K562 (cell line): ENCODE measurements around the gene CEP41. TPM values are rescaled to one million over a fixed set of nuclear protein-coding genes. Genes with fewer than 3 reads are reported as not detected.

Experiments used
- ATAC-seq: fragments of 200-7000 bp; cut with Tn5 transposase; 3 replicates; pipeline ENCODE4 v1.9.1; 2020; ENCODE audit warnings: moderate library complexity
- BruUV-seq: library from RNA; stranded (reverse); fragments of 400-500 nt; replicated peaks from 2 replicates; lab custom pipeline; 2021; lab: Mats Ljungman, UMichigan
- CTCF ChIA-PET: fragments of 300-600 bp; formaldehyde crosslinking; extraction: SDS; loops from one replicate; lab custom pipeline; 2021; ENCODE audit warnings: low intra/inter-chr PET ratio; lab: Yijun Ruan, JAX
- POLR2A ChIA-PET: fragments of 300-600, 350-650 bp; sonication (Branson Sonifier 250); formaldehyde crosslinking; extraction: SDS; loops from one replicate; lab custom pipeline; 2021; ENCODE audit warnings: antibody characterized with exemption, inconsistent platforms; lab: Yijun Ruan, JAX
- DNase-seq, 4 experiments: peaks; one replicate each; pipeline versions ENCODE4 v3.0.0 to v3.0.0-alpha.2; 2011 to 2018; ENCODE audit warnings: low spot score in 3 of 4, mixed read lengths in 3 of 4; ENCODE audit errors: extremely low read depth in 1 of 4
- FAIRE-seq: peaks from 2 replicates; lab custom pipeline; 2011; peaks lifted over from hg19 to GRCh38; lab: Jason Lieb, UNC
- H2AFZ ChIP-seq: 2 replicates; pipeline ENCODE4 v1.6.0; 2011; ENCODE audit warnings: low read depth, low read length, control low read depth, inconsistent platforms
- H3K27ac ChIP-seq: fragments of 200-600 bp; 3 replicates; pipeline ENCODE4 v1.8.0; 2011; ENCODE audit warnings: low read depth, mild to moderate bottlenecking, control low read depth, inconsistent platforms, low read length, moderate library complexity, mixed read lengths; ENCODE audit errors: extremely low read depth
- H3K27me3 ChIP-seq, 2 experiments: fragments of 300-600 bp in 1 of 2; 2 replicates in 1 of 2; 3 replicates in 1 of 2; pipeline versions ENCODE4 v1.6.0 to v1.8.0; 2011; ENCODE audit warnings: inconsistent platforms in 2 of 2, low read length in 2 of 2, mild to moderate bottlenecking in 1 of 2, mixed read lengths in 1 of 2, moderate library complexity in 1 of 2; ENCODE audit not compliant: control insufficient read depth in 2 of 2, insufficient read depth in 2 of 2
- H3K36me3 ChIP-seq: fragments of 300-600 bp; 3 replicates; pipeline ENCODE4 v1.8.0; 2011; ENCODE audit warnings: mild to moderate bottlenecking, low read length, inconsistent platforms; ENCODE audit not compliant: control insufficient read depth, insufficient read depth
- H3K4me1 ChIP-seq, 2 experiments: fragments of 200-600 bp in 1 of 2; replicated peaks in 1 of 2; 2 replicates in 1 of 2; 3 replicates in 1 of 2; pipeline versions ENCODE4 v1.5.1 to v1.8.0; 2011; ENCODE audit warnings: inconsistent platforms in 2 of 2, low read length in 2 of 2, mild to moderate bottlenecking in 1 of 2, mixed read lengths in 1 of 2, moderate library complexity in 1 of 2; ENCODE audit not compliant: control insufficient read depth in 2 of 2, insufficient read depth in 2 of 2
- H3K4me2 ChIP-seq: 2 replicates; pipeline ENCODE4 v1.6.1; 2011; ENCODE audit warnings: low read length, control low read depth, inconsistent platforms, mixed read lengths; ENCODE audit not compliant: insufficient read depth
- H3K4me3 ChIP-seq: fragments of 200-600 bp; sonication (generic), shearing (Covaris generic); 2 replicates; pipeline ENCODE4 v1.5.1; 2016; ENCODE audit warnings: control low read depth, inconsistent platforms
- H3K79me2 ChIP-seq: fragments of 200-600 bp; 3 replicates; pipeline ENCODE4 v1.8.0; 2011; ENCODE audit warnings: low read length, inconsistent platforms; ENCODE audit not compliant: control insufficient read depth, insufficient read depth
- H3K9ac ChIP-seq, 2 experiments: 2 replicates each; pipeline versions ENCODE4 v1.6.0 to v1.6.1; 2011; ENCODE audit warnings: low read depth in 2 of 2, low read length in 2 of 2, control low read depth in 1 of 2, inconsistent platforms in 1 of 2, mild to moderate bottlenecking in 1 of 2, mixed read lengths in 1 of 2; ENCODE audit not compliant: insufficient read depth in 1 of 2
- H3K9me1 ChIP-seq: one replicate; pipeline ENCODE4 v1.6.0; 2011; ENCODE audit warnings: inconsistent platforms, mild to moderate bottlenecking, low read length, moderate library complexity; ENCODE audit not compliant: control insufficient read depth, insufficient read depth
- H3K9me3 ChIP-seq: replicated peaks from 2 replicates; pipeline ENCODE4 v1.5.1; 2011; ENCODE audit warnings: low read depth, low read length, inconsistent platforms; ENCODE audit not compliant: control insufficient read depth, insufficient read depth
- H4K20me1 ChIP-seq: replicated peaks from 2 replicates; pipeline ENCODE4 v1.6.1; 2011; ENCODE audit warnings: low read length, inconsistent platforms, mixed read lengths; ENCODE audit not compliant: control insufficient read depth, insufficient read depth
- HMG20A ChIP-seq: fragments of 450-650 bp; formaldehyde crosslinking; conservative IDR thresholded peaks from 2 replicates; pipeline ENCODE4 v1.4.0; 2020; ENCODE audit warnings: mild to moderate bottlenecking, mixed read lengths
- IRF1 ChIP-seq: sonication (generic); formaldehyde crosslinking; IDR thresholded peaks from 2 replicates; pipeline ENCODE4 v1.8.0; 2022; ENCODE audit warnings: missing genetic modification reagents, mild to moderate bottlenecking, borderline replicate concordance
- MCM7 ChIP-seq, 2 experiments: fragments of 450-650 bp; IDR thresholded peaks; 2 replicates each; pipeline ENCODE4 v1.6.1; 2016 to 2018
- NR2C2 ChIP-seq, 2 experiments: fragments of 200-800 bp in 1 of 2; sonication (Bioruptor generic) in 1 of 2; sonication (generic) in 1 of 2; formaldehyde crosslinking in 1 of 2; IDR thresholded peaks; 2 replicates each; pipeline versions ENCODE4 v1.6.1 to v1.8.0; 2016 to 2022; ENCODE audit warnings: mild to moderate bottlenecking in 1 of 2, missing compliant biosample characterization in 1 of 2, missing genetic modification characterization in 1 of 2, missing genetic modification reagents in 1 of 2
- RAD21 ChIP-seq, 2 experiments: fragments of 250-450 bp in 1 of 2; fragments of 450-650 bp in 1 of 2; sonication (Bioruptor Pico) in 1 of 2; formaldehyde crosslinking in 1 of 2; IDR thresholded peaks in 1 of 2; conservative IDR thresholded peaks in 1 of 2; 2 replicates each; pipeline versions ENCODE4 v1.4.0 to v1.8.0; 2020 to 2022; ENCODE audit warnings: mild to moderate bottlenecking in 2 of 2, moderate library complexity in 1 of 2
- ZBTB33 ChIP-seq: sonication (generic); formaldehyde crosslinking; IDR thresholded peaks from 2 replicates; pipeline ENCODE4 v1.8.1; 2023; ENCODE audit warnings: mild to moderate bottlenecking, missing genetic modification reagents
- WGBS: fragments of 100-300 bp; shearing (Covaris generic); methylation state at CpG from one replicate; pipeline ENCODE4 v1.1.6; 2016; ENCODE audit warnings: low coverage, mixed read lengths; ENCODE audit not compliant: insufficient coverage; ENCODE audit errors: missing lambda C conversion rate; 5-methylcytosine and 5-hydroxymethylcytosine counted together
- in situ Hi-C: fragments of 300-500 bp; cut with MboI; formaldehyde crosslinking; loops from 4 replicates; pipeline ENCODE4 v1.15.0; 2018; ENCODE audit warnings: inconsistent platforms, mixed read lengths
- intact Hi-C: fragments of 100-400 bp; cut with micrococcal nuclease; formaldehyde crosslinking; loops from 2 replicates; pipeline ENCODE4 v1.14.2; 2022
- polyA plus RNA-seq, 8 experiments: library from polyadenylated mRNA; depleted of rRNA in 4 of 8; stranded (reverse) in 5 of 8; unstranded in 3 of 8; fragments of >200 nt; fragmentation: Nextera tagmentation in 2 of 8; fragmentation: Illumina TruSeq in 1 of 8; extraction: Ambion mirVana in 2 of 8; extraction: Trizol in 1 of 8; gene quantifications; 2 replicates each; pipeline versions ENCODE4 v1.2.1 to v1.2.3, GENCODE V29; 2011 to 2014; ENCODE audit warnings: inconsistent platforms in 1 of 8, missing spikeins in 1 of 8
- total RNA-seq, 7 experiments: library from RNA; depleted of rRNA in 6 of 7; stranded (reverse); fragments of >200 nt in 6 of 7; fragmentation: Illumina TruSeq in 2 of 7; extraction: Trizol in 2 of 7; gene quantifications; 2 replicates each; pipeline versions ENCODE4 v1.2.1 to v1.2.3, GENCODE V29; 2011 to 2021; ENCODE audit warnings: low replicate concordance in 1 of 7
- TF ChIP-seq, protein P1 (sequence below), 3 experiments: IDR thresholded peaks in 2 of 3; conservative IDR thresholded peaks in 1 of 3; 2 replicates each; pipeline ENCODE4 v1.5.1; 2011 to 2012; ENCODE audit warnings: low read length in 3 of 3, mild to moderate bottlenecking in 3 of 3, control low read depth in 2 of 3, improper control_type of control experiment in 1 of 3, inconsistent platforms in 1 of 3, low read depth in 1 of 3, mixed read lengths in 1 of 3, moderate library complexity in 1 of 3; ENCODE audit not compliant: insufficient read depth in 2 of 3
- TF ChIP-seq, protein P2 (sequence below): sonication (generic); formaldehyde crosslinking; IDR thresholded peaks from 2 replicates; pipeline ENCODE4 v1.8.0; 2022; ENCODE audit warnings: mild to moderate bottlenecking, missing genetic modification reagents
- TF ChIP-seq, protein P3 (sequence below): sonication (generic); formaldehyde crosslinking; IDR thresholded peaks from 2 replicates; pipeline ENCODE4 v1.8.1; 2022; ENCODE audit warnings: missing genetic modification reagents

Gene CEP41
- total and polyA plus RNA-seq, 9 of the 15 experiments (the other 6 are each of a cell fraction or from before 2014, with no cell fraction given): 1.5 to 15.5 (median 6.4) TPM

DNA sequence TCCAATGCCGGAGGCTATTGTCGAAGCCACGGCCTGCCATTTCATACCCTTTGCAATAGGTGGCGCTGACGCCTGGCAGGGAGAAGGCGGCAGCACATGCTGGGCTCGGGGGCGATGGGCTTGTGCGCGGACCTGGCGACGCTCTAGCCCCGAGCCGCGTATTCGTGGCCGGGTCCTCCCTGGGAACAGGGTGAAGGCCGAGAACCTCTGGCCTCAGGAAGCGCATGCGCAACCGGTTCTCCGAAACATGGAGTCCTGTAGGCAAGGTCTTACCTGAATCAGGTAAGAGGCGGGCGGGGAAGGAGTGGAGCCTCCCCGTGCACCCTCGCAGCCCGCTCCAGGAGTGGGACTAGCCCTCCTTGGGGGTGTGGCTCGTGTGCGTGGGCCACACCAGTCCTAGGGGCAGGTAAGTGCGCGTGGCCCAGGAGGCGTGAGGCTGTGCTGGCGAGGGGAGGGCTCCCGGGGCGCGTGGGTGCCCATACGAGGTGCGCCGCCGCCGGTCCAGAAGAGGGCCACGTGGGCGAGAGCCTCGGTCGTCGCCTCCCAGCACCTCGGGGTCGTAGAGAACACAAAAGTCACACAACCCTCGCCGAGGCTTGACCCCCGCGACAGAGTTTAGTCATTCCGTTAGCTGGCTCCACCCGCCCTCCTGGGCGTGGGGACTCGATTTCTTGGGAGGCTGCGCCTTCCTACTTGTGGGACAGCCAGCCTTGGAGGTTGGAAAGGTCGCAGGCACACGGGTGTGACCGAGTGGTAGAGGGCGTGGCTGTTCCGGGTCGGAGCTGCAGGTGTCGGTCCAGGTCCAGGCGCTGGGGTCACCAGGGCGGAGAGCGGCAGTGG is 45.5 kb upstream of the CEP41 start:
- H3K79me2 ChIP-seq: no peaks in the 10 kb centered on the region
- H3K9me3 ChIP-seq: 0 out of 2 replicates have a peak, but pooled peaks cover 1% of the 10 kb centered on the region
- POLR2A ChIA-PET: interaction anchor here (0.6 to 0.7 kb wide), 3 partner anchors 71 to 861 kb away, joined by 3 to 4 read pairs (median 3); no protein-coding TSS in a partner anchor
- FAIRE-seq: no peak
- H3K27me3 ChIP-seq: peaks cover 17 to 52% of the 10 kb centered on the region in 2 experiments; a peak in 4 of 5 replicates
- peak; percentile 31 to 58 (median 46) for DNase-seq
- H3K9me1 ChIP-seq: no peaks in the 10 kb centered on the region
- intact Hi-C loops (loop anchor here (5.0 to 10.0 kb wide), 4 partner anchors 208 to 414 kb away; partner anchors contain the start of gene KLHDC10), in situ Hi-C loops (no loop called here)
- H2AFZ ChIP-seq: peak overlapping the region; percentile 61
- H3K4me2 ChIP-seq: peak overlapping the region; percentile 58
- H4K20me1 ChIP-seq: no peaks in the 10 kb centered on the region
- WGBS: 32% methylated on average over 67 of the region's 67 CpGs
- H3K27ac ChIP-seq: no peak overlapping the region
- peak overlapping the region in 1 of 2 experiments; percentile 71; a peak in 2 of 4 replicates for H3K9ac ChIP-seq
- peaks cover 0 to 13% of the 10 kb centered on the region in 2 experiments; a peak in 3 of 5 replicates for H3K4me1 ChIP-seq
- CTCF ChIA-PET: no interaction called here
- ATAC-seq: peak; percentile 81
- no peaks in the 10 kb centered on the region for H3K36me3 ChIP-seq
- H3K4me3 ChIP-seq: no peak overlapping the region
- no TSS peak for BruUV-seq
- TF ChIP-seq, protein P1, sequence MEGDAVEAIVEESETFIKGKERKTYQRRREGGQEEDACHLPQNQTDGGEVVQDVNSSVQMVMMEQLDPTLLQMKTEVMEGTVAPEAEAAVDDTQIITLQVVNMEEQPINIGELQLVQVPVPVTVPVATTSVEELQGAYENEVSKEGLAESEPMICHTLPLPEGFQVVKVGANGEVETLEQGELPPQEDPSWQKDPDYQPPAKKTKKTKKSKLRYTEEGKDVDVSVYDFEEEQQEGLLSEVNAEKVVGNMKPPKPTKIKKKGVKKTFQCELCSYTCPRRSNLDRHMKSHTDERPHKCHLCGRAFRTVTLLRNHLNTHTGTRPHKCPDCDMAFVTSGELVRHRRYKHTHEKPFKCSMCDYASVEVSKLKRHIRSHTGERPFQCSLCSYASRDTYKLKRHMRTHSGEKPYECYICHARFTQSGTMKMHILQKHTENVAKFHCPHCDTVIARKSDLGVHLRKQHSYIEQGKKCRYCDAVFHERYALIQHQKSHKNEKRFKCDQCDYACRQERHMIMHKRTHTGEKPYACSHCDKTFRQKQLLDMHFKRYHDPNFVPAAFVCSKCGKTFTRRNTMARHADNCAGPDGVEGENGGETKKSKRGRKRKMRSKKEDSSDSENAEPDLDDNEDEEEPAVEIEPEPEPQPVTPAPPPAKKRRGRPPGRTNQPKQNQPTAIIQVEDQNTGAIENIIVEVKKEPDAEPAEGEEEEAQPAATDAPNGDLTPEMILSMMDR (IDR thresholded peaks at IDR 0.05 in 2 of 3, conservative IDR thresholded peaks at IDR 0.05 in 1 of 3; ENCODE audit: insufficient read depth in 2 of 3, low read depth in 1 of 3, low read length in 3 of 3): peak; percentile 73 to 85 (median 80)
- TF ChIP-seq NR2C2 (CRISPR knock-in tag; IDR thresholded peaks at IDR 0.05): peak; percentile 23; the same call in 1 of the 2 replicates
- no peak for TF ChIP-seq NR2C2 (tag; IDR thresholded peaks at IDR 0.05)
- TF ChIP-seq, protein P2, sequence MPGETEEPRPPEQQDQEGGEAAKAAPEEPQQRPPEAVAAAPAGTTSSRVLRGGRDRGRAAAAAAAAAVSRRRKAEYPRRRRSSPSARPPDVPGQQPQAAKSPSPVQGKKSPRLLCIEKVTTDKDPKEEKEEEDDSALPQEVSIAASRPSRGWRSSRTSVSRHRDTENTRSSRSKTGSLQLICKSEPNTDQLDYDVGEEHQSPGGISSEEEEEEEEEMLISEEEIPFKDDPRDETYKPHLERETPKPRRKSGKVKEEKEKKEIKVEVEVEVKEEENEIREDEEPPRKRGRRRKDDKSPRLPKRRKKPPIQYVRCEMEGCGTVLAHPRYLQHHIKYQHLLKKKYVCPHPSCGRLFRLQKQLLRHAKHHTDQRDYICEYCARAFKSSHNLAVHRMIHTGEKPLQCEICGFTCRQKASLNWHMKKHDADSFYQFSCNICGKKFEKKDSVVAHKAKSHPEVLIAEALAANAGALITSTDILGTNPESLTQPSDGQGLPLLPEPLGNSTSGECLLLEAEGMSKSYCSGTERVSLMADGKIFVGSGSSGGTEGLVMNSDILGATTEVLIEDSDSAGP (CRISPR knock-in tag): peak; percentile 27; the same call in 1 of the 2 replicates
- peak; percentile 93 for TF ChIP-seq ZBTB33 (CRISPR knock-in tag)
- no peak for TF ChIP-seq MCM7 (IDR thresholded peaks at IDR 0.05)
- no peak for TF ChIP-seq HMG20A (CRISPR knock-in tag)
- peak; percentile 28 to 73; a peak in 3 of 4 replicates for TF ChIP-seq RAD21 (CRISPR knock-in tag; conservative IDR thresholded peaks at IDR 0.05 in 1 of 2, IDR thresholded peaks at IDR 0.05 in 1 of 2)
- TF ChIP-seq IRF1 (CRISPR knock-in tag): no peak
- TF ChIP-seq, protein P3, sequence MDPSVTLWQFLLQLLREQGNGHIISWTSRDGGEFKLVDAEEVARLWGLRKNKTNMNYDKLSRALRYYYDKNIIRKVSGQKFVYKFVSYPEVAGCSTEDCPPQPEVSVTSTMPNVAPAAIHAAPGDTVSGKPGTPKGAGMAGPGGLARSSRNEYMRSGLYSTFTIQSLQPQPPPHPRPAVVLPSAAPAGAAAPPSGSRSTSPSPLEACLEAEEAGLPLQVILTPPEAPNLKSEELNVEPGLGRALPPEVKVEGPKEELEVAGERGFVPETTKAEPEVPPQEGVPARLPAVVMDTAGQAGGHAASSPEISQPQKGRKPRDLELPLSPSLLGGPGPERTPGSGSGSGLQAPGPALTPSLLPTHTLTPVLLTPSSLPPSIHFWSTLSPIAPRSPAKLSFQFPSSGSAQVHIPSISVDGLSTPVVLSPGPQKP (CRISPR knock-in tag): no peak
